K562 (cell line): ENCODE data around the gene LRRC8E. TPM values are rescaled to one million over a fixed set of nuclear protein-coding genes. Genes with fewer than 3 reads are reported as not detected.

ENCODE experiments used
- BRD4 ChIP-seq: fragments of 200-600 bp; sonication (generic); IDR thresholded peaks from 2 replicates; pipeline ENCODE4 v1.6.1; 2017; ENCODE audit warnings: inconsistent platforms
- DMBX1 ChIP-seq: fragments of 250-450 bp; sonication (Bioruptor Pico); IDR thresholded peaks from 2 replicates; pipeline ENCODE4 v1.8.0; 2022; ENCODE audit warnings: inconsistent platforms, mild to moderate bottlenecking, moderate library complexity, borderline replicate concordance
- E2F3 ChIP-seq: fragments of 250-450 bp; sonication (Bioruptor Pico); IDR thresholded peaks from 2 replicates; pipeline ENCODE4 v1.4.0; 2020; ENCODE audit warnings: mild to moderate bottlenecking
- ELF1 ChIP-seq: fragments of 200-800 bp; sonication (Bioruptor generic); IDR thresholded peaks from 2 replicates; pipeline ENCODE4 v1.6.1; 2016; ENCODE audit warnings: missing genetic modification characterization, missing compliant biosample characterization
- HDAC6 ChIP-seq: IDR thresholded peaks from 2 replicates; pipeline ENCODE4 v1.6.1; 2012; ENCODE audit warnings: low read depth, mild to moderate bottlenecking, control low read depth, inconsistent platforms, low read length, moderate library complexity
- NR2C1 ChIP-seq, 2 experiments: fragments of 450-650 bp; IDR thresholded peaks; 2 replicates each; pipeline ENCODE4 v1.6.1; 2017; ENCODE audit warnings: mild to moderate bottlenecking in 2 of 2, antibody characterized with exemption in 1 of 2, inconsistent platforms in 1 of 2, missing compliant biosample characterization in 1 of 2, missing genetic modification characterization in 1 of 2
- NR4A1 ChIP-seq, 2 experiments: fragments of 250-450 bp in 1 of 2; fragments of 450-650 bp in 1 of 2; sonication (Bioruptor Pico) in 1 of 2; IDR thresholded peaks; 2 replicates each; pipeline versions ENCODE4 v1.4.0 to v1.6.1; 2016 to 2020; ENCODE audit warnings: mild to moderate bottlenecking in 2 of 2, missing compliant biosample characterization in 1 of 2, missing genetic modification characterization in 1 of 2, moderate library complexity in 1 of 2
- NUFIP1 ChIP-seq: fragments of 450-650 bp; IDR thresholded peaks from 2 replicates; pipeline ENCODE4 v1.6.1; 2018; ENCODE audit not compliant: partially characterized antibody
- SNRNP70 ChIP-seq: fragments of 200-400 bp; formaldehyde crosslinking; optimal IDR thresholded peaks from 2 replicates; pipeline ENCODE3; 2017; ENCODE audit warnings: low read depth, low read length
- SOX6 ChIP-seq: fragments of 450-650 bp; IDR thresholded peaks from 2 replicates; pipeline ENCODE4 v1.6.1; 2014; ENCODE audit warnings: mild to moderate bottlenecking
- SP1 ChIP-seq: sonication (generic); formaldehyde crosslinking; IDR thresholded peaks from 2 replicates; pipeline ENCODE4 v1.8.1; 2022; ENCODE audit warnings: mild to moderate bottlenecking, missing genetic modification reagents
- TARDBP ChIP-seq: fragments of 450-650 bp; IDR thresholded peaks from 2 replicates; pipeline ENCODE4 v1.6.1; 2016
- TBP ChIP-seq: optimal IDR thresholded peaks from 2 replicates; pipeline ENCODE3; 2011; ENCODE audit warnings: low read depth, low read length, improper control_type of control experiment
- ZKSCAN3 ChIP-seq: fragments of 250-450 bp; sonication (Bioruptor Pico); IDR thresholded peaks from 2 replicates; pipeline ENCODE4 v1.4.0; 2020
- ZNF253 ChIP-seq: fragments of 250-450 bp; sonication (Bioruptor Pico); conservative IDR thresholded peaks from 2 replicates; pipeline ENCODE4 v1.6.1; 2021; ENCODE audit warnings: mild to moderate bottlenecking
- ZNF717 ChIP-seq: fragments of 250-450 bp; sonication (Bioruptor Pico); IDR thresholded peaks from 2 replicates; pipeline ENCODE4 v1.5.0; 2021
- polyA plus RNA-seq, 8 experiments: library from polyadenylated mRNA; depleted of rRNA in 4 of 8; stranded (reverse) in 5 of 8; unstranded in 3 of 8; fragments of >200 nt; fragmentation: Nextera tagmentation in 2 of 8; fragmentation: Illumina TruSeq in 1 of 8; extraction: Ambion mirVana in 2 of 8; extraction: Trizol in 1 of 8; gene quantifications; 2 replicates each; pipeline versions ENCODE4 v1.2.1 to v1.2.3, GENCODE V29; 2011 to 2014; ENCODE audit warnings: inconsistent platforms in 1 of 8, missing spikeins in 1 of 8
- total RNA-seq, 7 experiments: library from RNA; depleted of rRNA in 6 of 7; stranded (reverse); fragments of >200 nt in 6 of 7; fragmentation: Illumina TruSeq in 2 of 7; extraction: Trizol in 2 of 7; gene quantifications; 2 replicates each; pipeline versions ENCODE4 v1.2.1 to v1.2.3, GENCODE V29; 2011 to 2021; ENCODE audit warnings: low replicate concordance in 1 of 7
- TF ChIP-seq, protein P1 (sequence below): sonication (generic); formaldehyde crosslinking; IDR thresholded peaks from 2 replicates; pipeline ENCODE4 v1.8.0; 2023; ENCODE audit warnings: mild to moderate bottlenecking, missing genetic modification reagents
- TF ChIP-seq, protein P2 (sequence below), 2 experiments: fragments of 450-650 bp in 1 of 2; IDR thresholded peaks; 2 replicates each; pipeline ENCODE4 v1.6.1; 2011 to 2017; ENCODE audit warnings: low read depth in 2 of 2, antibody characterized with exemption in 1 of 2, borderline replicate concordance in 1 of 2, low read length in 1 of 2, mild to moderate bottlenecking in 1 of 2, mixed read lengths in 1 of 2; ENCODE audit not compliant: control insufficient read depth in 1 of 2

Gene LRRC8E
- total and polyA plus RNA-seq, 9 of the 15 experiments (the other 6 are each of a cell fraction or from before 2014, with no cell fraction given): 0.08 to 5.7 (median 3.5) TPM; not detected in 1

DNA sequence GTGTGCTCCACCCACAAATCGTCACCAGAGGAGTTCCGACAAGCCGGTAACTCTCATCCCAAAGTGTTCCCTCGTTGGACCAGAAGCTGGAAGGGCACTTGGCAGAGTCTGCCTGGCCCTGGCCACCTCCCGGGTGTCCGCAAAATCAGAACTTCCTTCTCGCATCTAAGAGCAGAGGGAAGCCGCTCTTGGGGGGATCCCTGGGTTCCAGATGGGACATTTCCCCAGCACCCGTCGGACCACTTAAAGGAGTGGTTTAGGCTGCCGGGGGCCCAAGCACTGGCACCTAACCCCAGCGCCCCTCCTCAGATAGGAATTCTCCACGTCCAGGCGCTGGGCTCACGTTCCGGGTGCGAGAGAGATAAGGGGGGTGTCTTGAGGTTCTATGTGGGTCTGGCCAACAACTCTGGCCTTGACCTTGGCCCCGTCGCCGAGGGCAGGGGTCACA, 14.5 kb downstream of the LRRC8E start (continued):
- TF ChIP-seq ZNF253 (CRISPR knock-in tag): no peak
- TF ChIP-seq ELF1 (tag): no peak
- no peak for TF ChIP-seq E2F3 (CRISPR knock-in tag)
- TF ChIP-seq SNRNP70: no peak
- TF ChIP-seq NUFIP1: no peak
- TF ChIP-seq TBP: no peak
- no peak for TF ChIP-seq NR4A1 (CRISPR knock-in tag; IDR thresholded peaks at IDR 0.05)
- no peak for TF ChIP-seq NR4A1 (tag; IDR thresholded peaks at IDR 0.05)
- no peak; the same call in 1 of the 2 replicates for TF ChIP-seq NR2C1 (IDR thresholded peaks at IDR 0.05)
- TF ChIP-seq NR2C1 (tag; IDR thresholded peaks at IDR 0.05): 0 out of 2 replicates have a peak, but pooled peaks have one; percentile 63
- TF ChIP-seq BRD4: no peak
- no peak for TF ChIP-seq SP1 (CRISPR knock-in tag)
- no peak for TF ChIP-seq DMBX1 (CRISPR knock-in tag)
- no peak for TF ChIP-seq HDAC6
- no peak for TF ChIP-seq ZKSCAN3 (CRISPR knock-in tag)
- TF ChIP-seq, protein P1, sequence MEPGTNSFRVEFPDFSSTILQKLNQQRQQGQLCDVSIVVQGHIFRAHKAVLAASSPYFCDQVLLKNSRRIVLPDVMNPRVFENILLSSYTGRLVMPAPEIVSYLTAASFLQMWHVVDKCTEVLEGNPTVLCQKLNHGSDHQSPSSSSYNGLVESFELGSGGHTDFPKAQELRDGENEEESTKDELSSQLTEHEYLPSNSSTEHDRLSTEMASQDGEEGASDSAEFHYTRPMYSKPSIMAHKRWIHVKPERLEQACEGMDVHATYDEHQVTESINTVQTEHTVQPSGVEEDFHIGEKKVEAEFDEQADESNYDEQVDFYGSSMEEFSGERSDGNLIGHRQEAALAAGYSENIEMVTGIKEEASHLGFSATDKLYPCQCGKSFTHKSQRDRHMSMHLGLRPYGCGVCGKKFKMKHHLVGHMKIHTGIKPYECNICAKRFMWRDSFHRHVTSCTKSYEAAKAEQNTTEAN (CRISPR knock-in tag): no peak
- TF ChIP-seq SOX6: no peak
- no peak for TF ChIP-seq ZNF717
- no peak for TF ChIP-seq TARDBP
- TF ChIP-seq, protein P2, sequence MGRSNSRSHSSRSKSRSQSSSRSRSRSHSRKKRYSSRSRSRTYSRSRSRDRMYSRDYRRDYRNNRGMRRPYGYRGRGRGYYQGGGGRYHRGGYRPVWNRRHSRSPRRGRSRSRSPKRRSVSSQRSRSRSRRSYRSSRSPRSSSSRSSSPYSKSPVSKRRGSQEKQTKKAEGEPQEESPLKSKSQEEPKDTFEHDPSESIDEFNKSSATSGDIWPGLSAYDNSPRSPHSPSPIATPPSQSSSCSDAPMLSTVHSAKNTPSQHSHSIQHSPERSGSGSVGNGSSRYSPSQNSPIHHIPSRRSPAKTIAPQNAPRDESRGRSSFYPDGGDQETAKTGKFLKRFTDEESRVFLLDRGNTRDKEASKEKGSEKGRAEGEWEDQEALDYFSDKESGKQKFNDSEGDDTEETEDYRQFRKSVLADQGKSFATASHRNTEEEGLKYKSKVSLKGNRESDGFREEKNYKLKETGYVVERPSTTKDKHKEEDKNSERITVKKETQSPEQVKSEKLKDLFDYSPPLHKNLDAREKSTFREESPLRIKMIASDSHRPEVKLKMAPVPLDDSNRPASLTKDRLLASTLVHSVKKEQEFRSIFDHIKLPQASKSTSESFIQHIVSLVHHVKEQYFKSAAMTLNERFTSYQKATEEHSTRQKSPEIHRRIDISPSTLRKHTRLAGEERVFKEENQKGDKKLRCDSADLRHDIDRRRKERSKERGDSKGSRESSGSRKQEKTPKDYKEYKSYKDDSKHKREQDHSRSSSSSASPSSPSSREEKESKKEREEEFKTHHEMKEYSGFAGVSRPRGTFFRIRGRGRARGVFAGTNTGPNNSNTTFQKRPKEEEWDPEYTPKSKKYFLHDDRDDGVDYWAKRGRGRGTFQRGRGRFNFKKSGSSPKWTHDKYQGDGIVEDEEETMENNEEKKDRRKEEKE (IDR thresholded peaks at IDR 0.05; ENCODE audit: borderline replicate concordance in 1 of 2, control insufficient read depth in 1 of 2, low read depth in 2 of 2, low read length in 1 of 2): no peak
